Gastroesophageal sphincter (tissue), 4 donors: ENCODE results near the gene CLMP. TPM values are rescaled to one million over a fixed set of nuclear protein-coding genes. Genes with fewer than 3 reads are reported as not detected.

Experiments used
- ATAC-seq: fragments of 150-250 bp; one replicate; pipeline ENCODE4 v1.9.1; 2016; ENCODE audit warnings: mild to moderate bottlenecking, moderate library complexity
- H3K27ac ChIP-seq, 4 donors: fragments of 200-600 bp; sonication (generic) in 3 of 4; 1 replicate in 3 of 4; 2 replicates in 1 of 4; pipeline ENCODE4 v1.5.1; 2016 to 2019
- H3K27me3 ChIP-seq: fragments of 200-600 bp; sonication (generic); one replicate; pipeline ENCODE4 v1.5.1; 2019
- H3K36me3 ChIP-seq, 2 donors: fragments of 200-600 bp; sonication (generic); one replicate each; pipeline ENCODE4 v1.5.1; 2019; ENCODE audit warnings: control low read depth in 1 of 2
- H3K4me1 ChIP-seq, 3 donors: fragments of 200-600 bp; sonication (generic); 1 replicate in 2 of 3; 2 replicates in 1 of 3; pipeline ENCODE4 v1.5.1; 2016 to 2019; ENCODE audit warnings: control low read depth in 2 of 3
- H3K4me3 ChIP-seq, 2 donors: fragments of 200-600 bp; sonication (generic); one replicate each; pipeline ENCODE4 v1.5.1; 2019; ENCODE audit warnings: mild to moderate bottlenecking in 1 of 2, moderate library complexity in 1 of 2
- H3K9me3 ChIP-seq, 3 donors: fragments of 200-600 bp; sonication (generic); one replicate each; pipeline ENCODE4 v1.5.1; 2017 to 2019; ENCODE audit warnings: control low read depth in 2 of 3
- CTCF ChIP-seq, 4 experiments: fragments of 200-600 bp in 2 of 4; fragments of 450-650 bp in 2 of 4; sonication (generic) in 1 of 4; IDR thresholded peaks; one replicate each; pipeline ENCODE4 v1.5.1; 2017 to 2019; ENCODE audit warnings: antibody characterized with exemption in 4 of 4, mild to moderate bottlenecking in 2 of 4, moderate library complexity in 2 of 4
- EP300 ChIP-seq: sonication (generic); formaldehyde crosslinking; IDR thresholded peaks from one replicate; pipeline ENCODE4 v1.6.1; 2017; ENCODE audit warnings: antibody characterized with exemption, mild to moderate bottlenecking
- POLR2A ChIP-seq, 2 donors: fragments of 450-650 bp; IDR thresholded peaks; one replicate each; pipeline ENCODE4 v1.6.1; 2017; ENCODE audit warnings: antibody characterized with exemption in 2 of 2, mild to moderate bottlenecking in 2 of 2, moderate library complexity in 1 of 2
- POLR2AphosphoS5 ChIP-seq: sonication (generic); formaldehyde crosslinking; IDR thresholded peaks from one replicate; pipeline ENCODE4 v1.6.1; 2017; ENCODE audit warnings: antibody characterized with exemption
- WGBS, 2 donors: methylation state at CpG; one replicate each; pipeline ENCODE4 v1.1.5; 2018; ENCODE audit warnings: low coverage in 1 of 2; 5-methylcytosine and 5-hydroxymethylcytosine counted together
- total RNA-seq, 4 donors: library from RNA; depleted of rRNA; stranded (reverse); fragments of >200 nt; gene quantifications; one replicate each; pipeline ENCODE4 v1.1.0, GENCODE V29; 2016

The CLMP gene
- total RNA-seq, 4 donors from 2014 or later: 89.1 to 274 (median 151) TPM

GRCh38 chr11:123187248-123187647 lies 7.8 kb downstream of the CLMP start:
- Histone ChIP-seq H3K27me3 (no peaks in the 10 kb centered on the region), H3K36me3 (no peaks in the 10 kb centered on the region), H3K4me1 (peaks cover 6 to 97% (median 27%) of the 10 kb centered on the region in 3 donors), H3K27ac (peak overlapping the region in 3 of 4 donors; percentile 88 to 95 (median 90)), H3K4me3 (no peak overlapping the region), H3K9me3 (no peaks in the 10 kb centered on the region)
- WGBS, 2 donors: 75 to 79% methylated on average over 3 to 4 of the region's 4 CpGs
- no peak for ATAC-seq
- TF ChIP-seq CTCF (IDR thresholded peaks at IDR 0.05) (no peak), EP300 (no peak), POLR2A (IDR thresholded peaks at IDR 0.05) (no peak), POLR2AphosphoS5 (no peak)

GRCh38 chr11:123186286-123186685 lies 8.8 kb downstream of the CLMP start:
- no peak for ATAC-seq
- H3K27me3 ChIP-seq: no peaks in the 10 kb centered on the region
- peak overlapping the region in 3 of 4 donors; percentile 88 to 95 (median 90) for H3K27ac ChIP-seq
- no peaks in the 10 kb centered on the region for H3K36me3 ChIP-seq
- no peaks in the 10 kb centered on the region for H3K9me3 ChIP-seq
- peaks cover 6 to 97% (median 27%) of the 10 kb centered on the region in 3 donors for H3K4me1 ChIP-seq
- TF ChIP-seq CTCF (IDR thresholded peaks at IDR 0.05) (no peak), POLR2A (IDR thresholded peaks at IDR 0.05) (no peak), EP300 (no peak), POLR2AphosphoS5 (no peak)
- 48 to 49% methylated on average over 3 to 7 of the region's 8 CpGs for WGBS, 2 donors
- no peak overlapping the region for H3K4me3 ChIP-seq

- Histone ChIP-seq H3K4me3 (no peak overlapping the region), H3K9me3 (no peaks in the 10 kb centered on the region), H3K27ac (peak overlapping the region in 3 of 4 donors; percentile 73 to 95 (median 90)), H3K4me1 (peaks cover 11 to 100% (median 31%) of the 10 kb centered on the region in 3 donors), H3K36me3 (no peaks in the 10 kb centered on the region), H3K27me3 (no peaks in the 10 kb centered on the region)
- ATAC-seq: no peak
- WGBS, 2 donors: 50 to 54% methylated on average over 1 to 9 of the region's 12 CpGs
- TF ChIP-seq CTCF (IDR thresholded peaks at IDR 0.05) (no peak), POLR2A (IDR thresholded peaks at IDR 0.05) (no peak), EP300 (no peak), POLR2AphosphoS5 (no peak)
Observed at GRCh38 chr11:123185326-123185725, 9.7 kb downstream of the CLMP start.

- H3K27ac ChIP-seq: peak overlapping the region in 1 of 4 donors; percentile 90
- no peaks in the 10 kb centered on the region for H3K36me3 ChIP-seq
- no peak for ATAC-seq
- no peak overlapping the region for H3K4me3 ChIP-seq
- WGBS, 2 donors: 7 to 42% methylated on average over 3 to 6 of the region's 6 CpGs
- TF ChIP-seq EP300 (no peak), CTCF (IDR thresholded peaks at IDR 0.05) (no peak), POLR2AphosphoS5 (no peak)
- H3K4me1 ChIP-seq: peaks cover 11 to 100% (median 34%) of the 10 kb centered on the region in 3 donors
- no peaks in the 10 kb centered on the region for H3K9me3 ChIP-seq
- H3K27me3 ChIP-seq: no peaks in the 10 kb centered on the region
Observed at GRCh38 chr11:123184531-123184930, 10.5 kb downstream of the CLMP start.

- TF ChIP-seq POLR2AphosphoS5 (no peak), POLR2A (IDR thresholded peaks at IDR 0.05) (no peak)
Observed at GRCh38 chr11:123183391-123184099, 11.5 kb downstream of the CLMP start.

More at GRCh38 chr11:123183391-123184099, 11.5 kb downstream of the CLMP start:
- no peaks in the 10 kb centered on the region for H3K27me3 ChIP-seq
- no peaks in the 10 kb centered on the region for H3K9me3 ChIP-seq
- H3K4me1 ChIP-seq: peaks cover 11 to 95% (median 34%) of the 10 kb centered on the region in 3 donors
- H3K36me3 ChIP-seq: no peaks in the 10 kb centered on the region
- no peak overlapping the region for H3K4me3 ChIP-seq
- WGBS, 2 donors: 56 to 72% methylated on average over 3 to 6 of the region's 6 CpGs
- peak overlapping the region in 2 of 4 donors; percentile 24 to 90 for H3K27ac ChIP-seq
- ATAC-seq: no peak
